Measurements from ENCODE around the gene DSC2.

DNA sequence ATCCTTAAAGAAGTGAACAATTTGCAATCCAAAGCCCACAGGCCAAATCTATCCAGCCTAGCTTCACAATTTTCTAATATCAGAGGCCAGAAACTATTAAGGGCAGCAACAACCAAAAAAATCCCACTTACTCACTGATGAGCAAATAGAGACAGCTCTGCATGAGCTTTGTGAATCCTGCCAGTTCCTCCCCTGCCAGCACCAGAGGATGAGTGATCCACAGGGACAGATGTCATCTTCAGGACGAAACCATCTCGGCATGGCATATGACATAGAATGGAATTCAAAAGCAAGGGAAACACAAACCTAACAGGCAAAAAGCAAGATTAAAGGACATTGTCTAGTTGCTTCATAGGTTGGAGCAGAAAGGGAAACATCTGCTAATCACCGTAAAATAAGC is 2.2 kb upstream of the DSC2 start:
- TF ChIP-seq POLR2AphosphoS5 (IDR thresholded peaks at IDR 0.05; ENCODE audit: low read depth, low read length): no peak
- TF ChIP-seq POLR2A (IDR thresholded peaks at IDR 0.05; ENCODE audit: low read depth, low read length): no peak
